Activated gamma-delta T cell treated with anti-CD3 and anti-CD28 coated beads, Interleukin-2, amount 50 U/mL, for 16 hours (primary cell): Measurements from ENCODE around the gene AP4E1.
"Not testable (repeated sequence)": the region's sequence is repeated elsewhere in the genome, so short reads cannot be mapped to it uniquely, and the experiment has no call there.

Source experiments
- DNase-seq: peaks from one replicate; pipeline ENCODE4 v3.0.0-alpha.2; 2020; ENCODE audit warnings: low read depth

AP4E1 gene

DNA sequence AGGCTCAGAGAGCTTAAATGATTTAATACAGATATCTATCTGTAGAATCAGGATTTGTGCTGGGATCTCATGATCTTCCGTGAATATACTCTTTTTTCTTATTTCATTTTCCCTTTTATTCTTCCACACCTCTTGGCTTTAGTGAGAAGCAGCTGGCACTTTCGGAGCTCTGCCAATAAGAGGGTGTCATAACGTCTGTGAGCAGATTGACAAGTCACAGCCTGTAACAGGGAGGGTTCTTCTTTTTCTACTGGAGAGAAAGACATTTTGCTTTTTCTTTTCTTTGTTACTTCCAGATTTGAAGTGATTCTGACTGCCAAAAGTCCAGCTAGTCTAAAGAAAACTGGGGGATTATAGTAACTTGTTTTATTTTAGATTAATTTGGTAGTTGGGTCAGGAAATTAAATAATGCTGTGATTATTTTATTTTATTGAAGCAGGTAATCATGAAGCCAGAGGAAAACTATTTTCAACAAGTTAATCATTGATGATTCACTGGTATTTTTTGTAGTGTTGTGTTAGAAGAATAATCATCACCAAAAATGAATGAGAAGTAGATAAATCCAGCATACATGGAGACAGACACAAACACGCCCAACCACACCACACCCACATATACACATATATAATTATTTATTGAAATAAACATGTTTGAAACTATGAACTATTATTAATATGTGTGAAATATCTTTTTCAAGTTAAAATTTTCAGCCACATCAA, 116.4 kb downstream of the AP4E1 start:
- DNase-seq = no peak

GRCh38 chr15:51025454-51025846, 117.0 kb downstream of the AP4E1 start:
- no peak for DNase-seq

GRCh38 chr15:51030649-51031316, 122.3 kb downstream of the AP4E1 start:
- no peak for DNase-seq

DNA sequence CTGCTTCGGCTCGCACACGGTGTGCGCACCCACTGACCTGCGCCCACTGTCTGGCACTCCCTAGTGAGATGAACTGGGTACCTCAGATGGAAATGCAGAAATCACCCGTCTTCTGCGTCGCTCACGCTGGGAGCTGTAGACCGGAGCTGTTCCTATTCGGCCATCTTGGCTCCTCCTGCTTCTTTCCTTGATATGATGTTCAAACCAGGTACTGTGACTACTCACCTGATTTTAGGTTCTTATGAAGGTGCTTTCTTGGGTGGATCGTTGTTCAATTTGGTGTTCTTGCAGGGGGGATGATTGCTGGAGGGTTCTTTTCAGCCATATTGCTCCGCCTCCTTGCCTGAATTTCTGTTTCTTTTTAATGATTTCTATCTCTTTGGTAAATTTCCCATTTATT, 129.0 kb downstream of the AP4E1 start:
- DNase-seq = not testable (repeated sequence)

DNA sequence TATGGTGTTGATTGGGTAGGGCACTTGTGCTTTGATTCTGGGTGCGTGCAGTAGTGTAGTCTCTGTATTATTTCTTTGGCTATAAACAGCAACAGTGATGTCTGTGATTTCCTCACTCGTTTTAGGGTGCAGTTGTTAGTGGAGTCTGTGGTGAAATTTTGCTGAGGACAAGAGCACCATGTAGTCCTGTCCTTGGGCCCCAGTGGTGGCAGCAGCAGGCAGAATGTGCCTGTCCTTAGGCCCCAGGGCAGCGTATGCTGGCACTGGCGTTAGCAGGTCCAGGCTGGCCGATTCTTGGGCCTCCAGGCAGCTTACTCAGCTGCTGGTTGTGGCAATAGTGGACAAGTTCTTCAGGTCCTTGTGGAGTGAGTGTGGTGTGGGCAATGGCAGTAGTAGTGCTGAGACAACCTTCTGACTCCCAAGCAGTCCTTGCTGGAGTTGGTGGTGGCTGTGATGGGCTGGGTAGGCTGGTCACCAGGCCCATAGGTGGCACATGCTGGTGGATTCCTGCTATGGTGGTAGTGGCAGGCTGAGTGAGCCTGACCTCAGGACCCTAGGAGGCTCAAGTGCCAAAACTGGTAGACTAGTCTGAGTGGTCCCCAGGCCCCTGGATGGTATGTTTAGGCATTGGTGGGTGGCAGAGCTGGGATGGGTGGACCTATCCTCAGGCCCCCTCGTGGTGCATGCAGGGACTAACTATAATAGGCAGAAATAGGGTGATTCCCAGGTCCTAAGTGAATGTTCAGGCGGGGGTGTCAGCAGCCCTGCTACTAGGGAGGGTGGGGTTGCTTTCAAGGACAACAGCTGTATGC, 129.9 kb downstream of the AP4E1 start:
- no peak for DNase-seq

- no peak for DNase-seq
Measured at GRCh38 chr15:51038974-51039319, 130.5 kb downstream of the AP4E1 start.

- DNase-seq = no peak
Measured at GRCh38 chr15:51044037-51044727, 135.7 kb downstream of the AP4E1 start.

GRCh38 chr15:51046016-51046415, 137.5 kb downstream of the AP4E1 start:
- DNase-seq = no peak

DNA sequence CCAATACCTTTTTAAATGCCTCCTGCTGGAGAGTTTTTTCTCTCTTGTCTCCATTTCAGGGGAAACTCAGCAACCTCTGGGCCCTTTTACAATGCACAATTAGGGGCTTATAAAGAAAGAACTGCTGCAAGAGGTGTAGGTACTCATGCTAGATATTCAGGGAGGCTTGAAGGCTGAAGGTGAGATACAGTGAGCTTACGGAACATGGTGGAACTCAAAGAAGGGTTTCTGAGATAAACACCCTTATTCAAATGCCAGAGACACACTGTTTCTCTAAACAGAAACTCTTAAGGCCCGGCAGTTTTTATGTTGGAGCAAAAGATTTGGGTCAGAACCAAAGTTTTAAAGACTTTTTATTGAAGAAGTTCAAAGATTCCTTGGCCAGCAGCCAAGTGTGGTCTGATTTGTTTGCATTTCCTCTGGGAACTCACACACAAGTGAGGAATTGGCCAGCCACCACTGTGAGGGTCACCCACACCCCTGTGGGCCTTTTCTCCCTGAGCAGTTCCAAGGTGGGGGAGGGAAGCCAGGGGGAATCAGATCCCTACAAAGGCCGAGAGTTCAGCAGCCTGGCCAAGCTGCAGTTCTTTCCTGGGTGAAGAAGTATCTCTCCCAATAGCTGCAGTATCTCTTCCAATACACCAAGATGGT, 138.4 kb downstream of the AP4E1 start:
- no peak for DNase-seq

DNA sequence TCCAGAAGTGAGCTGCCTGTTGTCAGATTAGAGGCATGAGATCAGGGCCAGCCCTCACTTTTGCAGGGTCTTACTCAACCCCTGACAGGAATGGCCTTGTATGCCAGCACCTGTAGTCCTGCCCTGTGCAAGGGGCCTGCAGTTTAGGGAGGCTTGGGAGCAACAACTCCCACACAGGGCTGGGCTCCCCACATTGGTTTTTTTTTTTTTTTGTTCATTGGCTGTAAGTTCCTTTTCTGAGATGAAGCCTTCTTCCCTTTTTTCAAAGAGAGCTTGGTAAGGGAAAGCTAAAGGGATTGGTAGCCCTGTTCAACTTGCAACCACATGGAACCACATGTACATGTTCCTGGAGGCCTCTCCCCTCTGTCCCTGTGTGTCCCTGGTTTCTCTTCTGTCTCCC, 139.8 kb downstream of the AP4E1 start:
- DNase-seq = no peak

- no peak for DNase-seq
Measured at GRCh38 chr15:51049081-51049480, 140.6 kb downstream of the AP4E1 start.

GRCh38 chr15:51051776-51052175, 143.3 kb downstream of the AP4E1 start:
- DNase-seq = no peak

GRCh38 chr15:51053571-51053970, 145.1 kb downstream of the AP4E1 start:
- no peak for DNase-seq

DNA sequence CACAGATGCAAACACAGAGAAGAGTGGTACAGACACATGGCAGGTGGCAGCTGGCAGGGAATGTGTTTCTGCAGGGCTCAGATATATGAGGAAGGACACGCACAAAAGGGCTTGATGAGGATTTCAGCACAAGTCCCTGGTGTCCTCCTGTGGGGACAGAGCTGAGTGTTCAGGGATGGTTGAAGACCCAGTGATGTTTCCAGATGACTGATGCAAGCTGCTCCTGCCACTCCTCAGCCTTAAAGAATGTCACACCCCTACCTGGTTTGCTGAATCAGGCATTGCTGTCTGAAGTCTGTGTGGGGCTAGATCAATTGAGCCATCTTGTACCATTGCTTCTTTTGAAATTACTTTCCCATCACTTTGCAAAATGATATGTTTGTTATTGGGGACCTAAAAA, 146.1 kb downstream of the AP4E1 start:
- DNase-seq = no peak
